Eye (tissue), 1 donor: Measurements from ENCODE around the gene SPDYE1.

Experiments used
- DNase-seq: peaks from one replicate; pipeline ENCODE4 v3.0.0-alpha.2; 2015

SPDYE1 gene

DNA sequence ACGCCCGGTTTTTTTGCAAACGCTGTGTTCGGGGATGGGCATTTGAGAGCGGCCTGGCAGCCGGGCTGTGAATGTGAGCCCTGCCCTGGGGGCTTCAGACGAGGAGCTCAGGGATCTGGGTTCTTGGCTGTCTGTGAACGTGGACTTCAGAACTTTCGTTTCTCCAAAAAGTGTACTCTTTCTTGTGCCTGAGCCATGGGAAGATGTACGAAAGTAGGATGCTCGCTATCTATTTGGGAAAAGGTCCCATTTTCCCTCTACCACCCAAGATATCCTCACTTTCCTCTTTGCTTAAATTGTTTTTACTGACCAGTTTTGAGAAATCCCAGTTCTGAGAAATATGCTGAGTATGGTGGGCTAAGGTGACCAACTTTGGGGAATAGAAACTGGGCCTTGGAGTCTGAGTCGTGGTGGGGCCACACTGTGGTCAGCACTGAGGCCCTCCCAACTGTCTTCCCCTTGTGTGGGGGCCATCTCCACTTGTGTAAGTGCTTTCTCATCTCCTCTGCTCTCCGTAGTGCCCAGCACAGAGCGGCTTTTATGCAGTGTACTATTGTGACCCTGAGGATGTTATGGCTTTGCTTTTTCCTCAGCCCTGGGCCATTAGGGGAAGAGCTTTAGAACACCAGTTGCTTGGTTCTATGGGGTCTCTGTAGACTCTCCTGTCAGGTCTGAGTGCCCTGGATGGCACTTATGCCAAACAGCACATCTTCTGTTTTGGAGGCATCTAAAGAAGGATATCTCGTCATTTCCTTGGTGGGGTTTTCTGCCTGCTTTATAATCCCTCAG lies 47.7 kb downstream of the SPDYE1 start:
- no peak for DNase-seq

- DNase-seq = no peak
These were observed 48.8 kb downstream of the SPDYE1 start for GRCh38 chr7:44046321-44047061.

- DNase-seq = no peak
These were observed 50.5 kb downstream of the SPDYE1 start for GRCh38 chr7:44048031-44048795.

- no peak for DNase-seq
These were observed 52.6 kb downstream of the SPDYE1 start for GRCh38 chr7:44050121-44050914.

- DNase-seq = no peak
These were observed 53.3 kb downstream of the SPDYE1 start for GRCh38 chr7:44050915-44051560.

GRCh38 chr7:44051611-44052220 lies 54.0 kb downstream of the SPDYE1 start:
- no peak for DNase-seq

- no peak for DNase-seq
These were observed 55.2 kb downstream of the SPDYE1 start for GRCh38 chr7:44052771-44053365.

DNA sequence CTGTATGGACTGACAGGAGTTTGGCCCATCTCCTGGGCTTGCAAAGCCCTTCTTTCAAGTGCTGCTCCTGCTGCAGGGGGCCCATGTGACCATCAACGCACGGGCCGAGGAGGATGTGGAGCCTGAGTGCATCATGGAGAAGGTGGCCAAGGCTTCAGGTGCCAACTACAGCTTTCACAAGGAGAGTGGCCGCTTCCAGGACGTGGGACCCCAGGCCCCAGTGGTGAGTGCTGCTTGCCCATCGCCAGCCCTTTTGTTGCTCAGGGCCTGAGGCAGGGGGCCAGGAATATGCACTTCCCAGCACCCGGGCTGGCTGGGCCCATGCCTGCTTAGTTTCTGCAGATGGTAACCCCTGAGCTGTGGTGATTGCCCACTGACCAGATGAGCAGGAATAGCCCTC lies 59.0 kb downstream of the SPDYE1 start:
- DNase-seq = no peak

GRCh38 chr7:44057181-44057848 lies 59.6 kb downstream of the SPDYE1 start:
- no peak for DNase-seq

DNA sequence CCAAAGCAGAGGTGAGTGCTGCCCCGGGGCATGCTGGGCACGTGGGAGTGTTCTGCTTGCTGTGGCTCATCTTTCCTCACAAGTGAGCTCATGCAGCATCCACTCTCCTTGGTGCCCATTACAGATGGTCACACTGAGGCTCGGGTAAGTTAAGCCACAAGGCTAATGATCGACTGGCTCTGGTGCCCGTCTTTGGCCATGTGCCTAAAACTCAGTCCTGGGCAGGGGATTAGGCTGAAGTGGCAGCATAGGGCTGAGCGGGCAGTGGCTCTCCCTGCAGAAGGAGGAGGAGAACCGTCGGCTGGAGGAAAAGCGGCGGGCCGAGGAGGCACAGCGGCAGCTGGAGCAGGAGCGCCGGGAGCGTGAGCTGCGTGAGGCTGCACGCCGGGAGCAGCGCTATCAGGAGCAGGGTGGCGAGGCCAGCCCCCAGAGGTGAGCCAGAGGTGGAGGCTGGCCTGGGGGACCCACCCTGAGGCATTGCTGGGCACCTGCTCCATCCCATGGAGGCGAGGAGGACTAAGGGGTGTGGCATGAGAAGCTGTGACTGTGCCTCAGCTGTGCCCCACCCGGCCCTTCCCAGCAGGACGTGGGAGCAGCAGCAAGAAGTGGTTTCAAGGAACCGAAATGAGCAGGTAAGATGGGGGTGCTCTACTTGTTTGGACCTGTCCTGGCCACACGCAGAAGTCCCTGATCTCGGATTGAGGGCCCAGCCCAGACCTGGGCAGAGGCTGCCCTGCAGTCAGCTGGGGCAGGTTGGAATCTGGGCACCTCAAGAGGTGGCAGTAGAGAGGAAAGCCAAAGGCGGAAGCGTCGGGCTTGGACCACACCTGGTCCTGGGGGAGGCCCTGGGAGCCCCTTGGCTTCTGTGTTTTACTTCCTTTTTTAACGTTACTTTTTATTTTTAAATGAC lies 60.4 kb downstream of the SPDYE1 start:
- DNase-seq = no peak

DNA sequence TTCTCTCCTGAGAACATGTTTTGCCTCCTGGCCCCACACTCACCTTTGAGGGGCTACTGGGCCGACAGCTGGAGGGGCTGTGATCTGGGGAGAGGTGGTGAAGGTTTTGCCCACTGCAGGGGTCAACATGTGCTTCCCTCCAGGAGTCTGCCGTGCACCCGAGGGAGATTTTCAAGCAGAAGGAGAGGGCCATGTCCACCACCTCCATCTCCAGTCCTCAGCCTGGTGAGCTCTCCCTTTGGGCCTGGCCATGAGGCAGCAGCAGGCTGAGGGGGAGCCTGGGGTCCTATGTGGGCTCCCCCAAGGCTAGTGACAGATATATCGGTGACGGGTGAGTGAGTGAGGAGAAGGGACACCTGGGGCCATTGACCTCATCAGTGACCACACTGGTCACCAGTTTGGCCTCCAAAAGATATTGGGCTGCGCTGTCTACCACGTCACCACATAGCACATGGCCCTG lies 61.1 kb downstream of the SPDYE1 start:
- DNase-seq = no peak

DNA sequence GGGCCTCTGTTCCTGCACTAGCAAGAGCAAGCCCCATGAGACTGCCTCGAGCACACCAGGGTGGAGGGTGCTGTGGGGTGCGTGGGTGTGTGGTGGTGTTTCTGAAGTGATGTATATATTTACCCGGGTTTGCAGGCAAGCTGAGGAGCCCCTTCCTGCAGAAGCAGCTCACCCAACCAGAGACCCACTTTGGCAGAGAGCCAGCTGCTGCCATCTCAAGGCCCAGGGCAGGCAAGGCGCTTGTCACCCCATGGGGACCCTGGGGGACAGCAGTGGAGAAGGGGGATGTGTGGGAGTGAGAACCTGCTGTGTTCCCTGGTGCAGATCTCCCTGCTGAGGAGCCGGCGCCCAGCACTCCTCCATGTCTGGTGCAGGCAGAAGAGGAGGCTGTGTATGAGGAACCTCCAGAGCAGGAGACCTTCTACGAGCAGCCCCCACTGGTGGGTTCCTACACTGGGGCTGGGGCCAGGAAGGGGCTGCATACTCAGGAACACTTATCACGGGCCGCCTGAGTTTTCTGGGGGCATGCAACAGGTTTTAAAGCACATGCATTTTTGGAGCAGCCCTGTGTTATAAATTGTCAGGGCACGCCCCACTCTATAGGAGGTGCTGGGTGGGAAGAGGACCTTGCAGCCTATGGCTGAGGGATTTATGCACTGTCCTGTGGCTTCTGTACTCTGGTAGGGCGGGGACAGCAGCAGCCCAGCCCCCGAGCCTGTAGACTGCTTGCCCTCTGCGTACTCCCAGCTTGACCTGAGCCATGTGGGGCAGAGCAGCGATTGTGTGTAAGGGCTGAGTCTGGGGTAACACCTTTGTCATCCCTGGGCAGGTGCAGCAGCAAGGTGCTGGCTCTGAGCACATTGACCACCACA lies 61.8 kb downstream of the SPDYE1 start:
- no peak for DNase-seq
